Naive B cell (primary cell): Measurements from ENCODE around the gene USH2A. TPM values are rescaled to one million over a fixed set of nuclear protein-coding genes. Genes with fewer than 3 reads are reported as not detected.

Source experiments
- ATAC-seq, 2 donors: fragments of 150-1000 bp; cut with Tn5 transposase; 2 replicates each; pipeline ENCODE4 v1.10.0; 2021; ENCODE audit warnings: low read depth in 2 of 2, mild to moderate bottlenecking in 2 of 2, moderate library complexity in 2 of 2
- DNase-seq: peaks from one replicate; pipeline ENCODE4 v3.0.0; 2022
- H3K27ac Mint-ChIP-seq, 6 donors: one replicate each; pipeline ENCODE4 v1.8.0; 2020 to 2022; ENCODE audit warnings: mild to moderate bottlenecking in 6 of 6, mixed read lengths in 6 of 6, moderate library complexity in 5 of 6, inconsistent platforms in 2 of 6
- H3K27me3 Mint-ChIP-seq, 3 donors: one replicate each; pipeline ENCODE4 v1.8.0; 2021 to 2022; ENCODE audit warnings: mixed read lengths in 3 of 3, mild to moderate bottlenecking in 1 of 3
- H3K36me3 Mint-ChIP-seq, 2 donors: one replicate each; pipeline ENCODE4 v1.8.0; 2020 to 2022; ENCODE audit warnings: mixed read lengths in 2 of 2, inconsistent platforms in 1 of 2, mild to moderate bottlenecking in 1 of 2
- H3K4me1 Mint-ChIP-seq, 3 donors: one replicate each; pipeline ENCODE4 v1.8.0; 2020 to 2022; ENCODE audit warnings: mixed read lengths in 3 of 3, inconsistent platforms in 1 of 3, mild to moderate bottlenecking in 1 of 3, moderate library complexity in 1 of 3
- H3K4me3 Mint-ChIP-seq, 8 donors: one replicate each; pipeline ENCODE4 v1.8.0; 2020 to 2022; ENCODE audit warnings: mild to moderate bottlenecking in 8 of 8, mixed read lengths in 8 of 8, moderate library complexity in 8 of 8, inconsistent platforms in 2 of 8
- H3K9me3 Mint-ChIP-seq, 7 donors: one replicate each; pipeline ENCODE4 v1.8.0; 2020 to 2022; ENCODE audit warnings: mixed read lengths in 7 of 7, mild to moderate bottlenecking in 5 of 7, inconsistent platforms in 2 of 7, moderate library complexity in 1 of 7
- polyA plus RNA-seq, 6 donors: library from polyadenylated mRNA; unstranded; fragments of 300-500 nt; fragmentation: Illumina TruSeq; gene quantifications; one replicate each; pipeline ENCODE4 v1.2.3, GENCODE V29; 2021; ENCODE audit warnings: low read depth in 6 of 6

The USH2A gene
- polyA plus RNA-seq, 6 donors from 2014 or later: not detected

- no peaks in the 10 kb centered on the region for H3K36me3 Mint-ChIP-seq
- H3K27me3 Mint-ChIP-seq: peaks cover 0 to 4% (median 0%) of the 10 kb centered on the region in 3 donors
- no peaks in the 10 kb centered on the region for H3K4me1 Mint-ChIP-seq
- no peak overlapping the region for H3K4me3 Mint-ChIP-seq
- no peak for ATAC-seq
- H3K9me3 Mint-ChIP-seq: peaks cover 0 to 3% (median 2%) of the 10 kb centered on the region in 7 donors
- no peak overlapping the region for H3K27ac Mint-ChIP-seq
- DNase-seq: no peak
Measured at GRCh38 chr1:216237927-216238542, 185.2 kb downstream of the USH2A start.

GRCh38 chr1:216224233-216224632 is 199.0 kb downstream of the USH2A start:
- Mint-ChIP-seq H3K27me3 (peaks cover 0 to 14% (median 5%) of the 10 kb centered on the region in 3 donors), H3K4me1 (peaks cover 5 to 9% (median 5%) of the 10 kb centered on the region in 3 donors), H3K4me3 (no peak overlapping the region), H3K27ac (no peak overlapping the region), H3K9me3 (peaks cover 0 to 16% (median 6%) of the 10 kb centered on the region in 7 donors), H3K36me3 (peaks cover 5 to 7% of the 10 kb centered on the region in 2 donors)
- ATAC-seq: no peak
- no peak for DNase-seq

- Mint-ChIP-seq H3K4me3 (peak overlapping the region in 1 of 8 donors; percentile 25), H3K9me3 (peaks cover 0 to 16% (median 6%) of the 10 kb centered on the region in 7 donors), H3K36me3 (peaks cover 5 to 7% of the 10 kb centered on the region in 2 donors), H3K4me1 (peaks cover 5 to 9% (median 5%) of the 10 kb centered on the region in 3 donors), H3K27me3 (peaks cover 0 to 14% (median 5%) of the 10 kb centered on the region in 3 donors), H3K27ac (no peak overlapping the region)
- ATAC-seq (no peak), DNase-seq (no peak)
Measured at GRCh38 chr1:216223486-216223885, 199.8 kb downstream of the USH2A start.

- ATAC-seq: no peak
Measured at GRCh38 chr1:216222288-216222687, 201.0 kb downstream of the USH2A start.

GRCh38 chr1:216221260-216221700 is 202.0 kb downstream of the USH2A start:
- peak overlapping the region in 2 of 6 donors; percentile 16 to 89 for H3K27ac Mint-ChIP-seq

More at GRCh38 chr1:216222288-216222687, 201.0 kb downstream of the USH2A start:
- H3K9me3 Mint-ChIP-seq: peaks cover 0 to 7% (median 3%) of the 10 kb centered on the region in 7 donors
- H3K4me1 Mint-ChIP-seq: peaks cover 5 to 9% (median 5%) of the 10 kb centered on the region in 3 donors
- DNase-seq: no peak
- no peak overlapping the region for H3K27ac Mint-ChIP-seq
- no peak overlapping the region for H3K4me3 Mint-ChIP-seq
- H3K27me3 Mint-ChIP-seq: peaks cover 0 to 6% (median 0%) of the 10 kb centered on the region in 3 donors
- H3K36me3 Mint-ChIP-seq: peaks cover 0 to 2% of the 10 kb centered on the region in 2 donors

GRCh38 chr1:216216305-216216704 is 206.9 kb downstream of the USH2A start:
- H3K27me3 Mint-ChIP-seq: peaks cover 0 to 6% (median 0%) of the 10 kb centered on the region in 3 donors
- no peak overlapping the region for H3K4me3 Mint-ChIP-seq
- H3K27ac Mint-ChIP-seq: no peak overlapping the region
- H3K36me3 Mint-ChIP-seq: no peaks in the 10 kb centered on the region
- ATAC-seq (no peak), DNase-seq (no peak)
- H3K4me1 Mint-ChIP-seq: peaks cover 2 to 7% (median 3%) of the 10 kb centered on the region in 3 donors
- peaks cover 0 to 2% (median 0%) of the 10 kb centered on the region in 7 donors for H3K9me3 Mint-ChIP-seq

More at GRCh38 chr1:216221260-216221700, 202.0 kb downstream of the USH2A start:
- peaks cover 5 to 9% (median 5%) of the 10 kb centered on the region in 3 donors for H3K4me1 Mint-ChIP-seq
- H3K27me3 Mint-ChIP-seq: peaks cover 0 to 6% (median 0%) of the 10 kb centered on the region in 3 donors
- DNase-seq (peak; percentile 5), ATAC-seq (peak; percentile 58 to 66)
- H3K4me3 Mint-ChIP-seq: peak overlapping the region in 7 of 8 donors; percentile 53 to 92 (median 79)
- no peaks in the 10 kb centered on the region for H3K36me3 Mint-ChIP-seq
- H3K9me3 Mint-ChIP-seq: peaks cover 0 to 6% (median 0%) of the 10 kb centered on the region in 7 donors

- Mint-ChIP-seq H3K36me3 (no peaks in the 10 kb centered on the region), H3K27me3 (peaks cover 0 to 1% (median 0%) of the 10 kb centered on the region in 3 donors), H3K4me1 (no peaks in the 10 kb centered on the region), H3K9me3 (peaks cover 0 to 2% (median 0%) of the 10 kb centered on the region in 7 donors), H3K4me3 (no peak overlapping the region), H3K27ac (no peak overlapping the region)
- ATAC-seq (no peak), DNase-seq (no peak)
Measured at GRCh38 chr1:216215169-216215568, 208.1 kb downstream of the USH2A start.

- no peaks in the 10 kb centered on the region for H3K27me3 Mint-ChIP-seq
- H3K4me3 Mint-ChIP-seq: no peak overlapping the region
- no peak for ATAC-seq
- H3K36me3 Mint-ChIP-seq: no peaks in the 10 kb centered on the region
- H3K4me1 Mint-ChIP-seq: no peaks in the 10 kb centered on the region
- DNase-seq: no peak
- H3K27ac Mint-ChIP-seq: no peak overlapping the region
- peaks cover 0 to 2% (median 0%) of the 10 kb centered on the region in 7 donors for H3K9me3 Mint-ChIP-seq
Measured at GRCh38 chr1:216212826-216213225, 210.4 kb downstream of the USH2A start.

GRCh38 chr1:216210081-216210480 is 213.2 kb downstream of the USH2A start:
- H3K36me3 Mint-ChIP-seq: no peaks in the 10 kb centered on the region
- ATAC-seq (no peak), DNase-seq (no peak)
- no peak overlapping the region for H3K4me3 Mint-ChIP-seq
- peaks cover 0 to 3% (median 0%) of the 10 kb centered on the region in 7 donors for H3K9me3 Mint-ChIP-seq
- H3K4me1 Mint-ChIP-seq: no peaks in the 10 kb centered on the region
- H3K27ac Mint-ChIP-seq: no peak overlapping the region
- H3K27me3 Mint-ChIP-seq: no peaks in the 10 kb centered on the region

- no peak overlapping the region for H3K27ac Mint-ChIP-seq
- no peak for DNase-seq
- ATAC-seq: no peak
- H3K9me3 Mint-ChIP-seq: peaks cover 0 to 3% (median 0%) of the 10 kb centered on the region in 7 donors
- H3K4me3 Mint-ChIP-seq: no peak overlapping the region
- H3K27me3 Mint-ChIP-seq: no peaks in the 10 kb centered on the region
- no peaks in the 10 kb centered on the region for H3K4me1 Mint-ChIP-seq
- no peaks in the 10 kb centered on the region for H3K36me3 Mint-ChIP-seq
Measured at GRCh38 chr1:216209125-216209524, 214.1 kb downstream of the USH2A start.

GRCh38 chr1:216207154-216207553 is 216.1 kb downstream of the USH2A start:
- ATAC-seq (no peak), DNase-seq (no peak)
- H3K27ac Mint-ChIP-seq: no peak overlapping the region
- no peaks in the 10 kb centered on the region for H3K4me1 Mint-ChIP-seq
- no peaks in the 10 kb centered on the region for H3K36me3 Mint-ChIP-seq
- H3K4me3 Mint-ChIP-seq: no peak overlapping the region
- H3K27me3 Mint-ChIP-seq: no peaks in the 10 kb centered on the region
- peaks cover 0 to 3% (median 0%) of the 10 kb centered on the region in 7 donors for H3K9me3 Mint-ChIP-seq

- Mint-ChIP-seq H3K4me3 (no peak overlapping the region), H3K4me1 (no peaks in the 10 kb centered on the region), H3K27ac (no peak overlapping the region), H3K9me3 (peaks cover 0 to 2% (median 0%) of the 10 kb centered on the region in 7 donors), H3K36me3 (no peaks in the 10 kb centered on the region), H3K27me3 (no peaks in the 10 kb centered on the region)
- ATAC-seq (no peak), DNase-seq (no peak)
Measured at GRCh38 chr1:216205176-216205575, 218.1 kb downstream of the USH2A start.

GRCh38 chr1:216201946-216202345 is 221.3 kb downstream of the USH2A start:
- H3K36me3 Mint-ChIP-seq: no peaks in the 10 kb centered on the region
- H3K4me3 Mint-ChIP-seq: no peak overlapping the region
- no peak overlapping the region for H3K27ac Mint-ChIP-seq
- no peaks in the 10 kb centered on the region for H3K4me1 Mint-ChIP-seq
- no peak for DNase-seq
- no peaks in the 10 kb centered on the region for H3K27me3 Mint-ChIP-seq
- H3K9me3 Mint-ChIP-seq: peaks cover 0 to 3% (median 0%) of the 10 kb centered on the region in 7 donors
- no peak for ATAC-seq

- DNase-seq (no peak), ATAC-seq (no peak)
- H3K27ac Mint-ChIP-seq: no peak overlapping the region
- H3K4me3 Mint-ChIP-seq: no peak overlapping the region
- H3K27me3 Mint-ChIP-seq: no peaks in the 10 kb centered on the region
- H3K4me1 Mint-ChIP-seq: no peaks in the 10 kb centered on the region
- no peaks in the 10 kb centered on the region for H3K36me3 Mint-ChIP-seq
- peaks cover 0 to 3% (median 0%) of the 10 kb centered on the region in 7 donors for H3K9me3 Mint-ChIP-seq
Measured at GRCh38 chr1:216200941-216201340, 222.3 kb downstream of the USH2A start.
